Uterus (tissue), 2 donors: ENCODE measurements around the gene SLC25A12.

Experiments used
- POLR2A ChIP-seq, 2 donors: fragments of 450-650 bp; IDR thresholded peaks; one replicate each; pipeline ENCODE4 v1.6.1; 2016; ENCODE audit warnings: antibody characterized with exemption in 2 of 2, mild to moderate bottlenecking in 1 of 2, moderate library complexity in 1 of 2
- TF ChIP-seq, protein P1 (sequence below), 4 experiments: fragments of 200-600 bp in 2 of 4; fragments of 450-650 bp in 2 of 4; sonication (generic) in 2 of 4; IDR thresholded peaks; one replicate each; pipeline ENCODE4 v1.5.1; 2016 to 2019; ENCODE audit warnings: antibody characterized with exemption in 4 of 4, mild to moderate bottlenecking in 2 of 4, moderate library complexity in 1 of 4

DNA sequence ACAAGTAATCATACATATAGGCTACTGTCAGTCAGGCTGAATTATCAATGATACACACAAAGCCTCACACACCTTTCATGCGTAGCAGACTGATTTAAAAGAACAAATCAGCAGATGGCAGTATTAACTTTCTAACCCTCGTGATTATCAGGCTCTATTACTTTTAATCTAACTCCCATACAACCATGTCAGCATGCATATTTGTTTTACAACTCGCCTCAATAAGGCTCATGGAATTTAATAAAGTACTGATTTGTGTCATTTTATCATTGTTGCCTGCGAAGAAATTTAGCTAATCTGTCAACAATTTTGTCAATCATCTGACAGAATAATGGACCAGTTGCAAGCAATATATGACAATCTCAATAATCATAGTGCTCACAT is 82.8 kb downstream of the SLC25A12 start:
- TF ChIP-seq, protein P1, sequence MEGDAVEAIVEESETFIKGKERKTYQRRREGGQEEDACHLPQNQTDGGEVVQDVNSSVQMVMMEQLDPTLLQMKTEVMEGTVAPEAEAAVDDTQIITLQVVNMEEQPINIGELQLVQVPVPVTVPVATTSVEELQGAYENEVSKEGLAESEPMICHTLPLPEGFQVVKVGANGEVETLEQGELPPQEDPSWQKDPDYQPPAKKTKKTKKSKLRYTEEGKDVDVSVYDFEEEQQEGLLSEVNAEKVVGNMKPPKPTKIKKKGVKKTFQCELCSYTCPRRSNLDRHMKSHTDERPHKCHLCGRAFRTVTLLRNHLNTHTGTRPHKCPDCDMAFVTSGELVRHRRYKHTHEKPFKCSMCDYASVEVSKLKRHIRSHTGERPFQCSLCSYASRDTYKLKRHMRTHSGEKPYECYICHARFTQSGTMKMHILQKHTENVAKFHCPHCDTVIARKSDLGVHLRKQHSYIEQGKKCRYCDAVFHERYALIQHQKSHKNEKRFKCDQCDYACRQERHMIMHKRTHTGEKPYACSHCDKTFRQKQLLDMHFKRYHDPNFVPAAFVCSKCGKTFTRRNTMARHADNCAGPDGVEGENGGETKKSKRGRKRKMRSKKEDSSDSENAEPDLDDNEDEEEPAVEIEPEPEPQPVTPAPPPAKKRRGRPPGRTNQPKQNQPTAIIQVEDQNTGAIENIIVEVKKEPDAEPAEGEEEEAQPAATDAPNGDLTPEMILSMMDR (IDR thresholded peaks at IDR 0.05) = peak in 2 of 4 experiments; percentile 17 to 23
- no peak for TF ChIP-seq POLR2A (IDR thresholded peaks at IDR 0.05)
